NCI-H226 (cell line): ENCODE measurements around the gene CLBA1.

Experiments
- DNase-seq: peaks from one replicate; pipeline ENCODE4 v3.0.0-alpha.2; 2015

The CLBA1 gene

DNA sequence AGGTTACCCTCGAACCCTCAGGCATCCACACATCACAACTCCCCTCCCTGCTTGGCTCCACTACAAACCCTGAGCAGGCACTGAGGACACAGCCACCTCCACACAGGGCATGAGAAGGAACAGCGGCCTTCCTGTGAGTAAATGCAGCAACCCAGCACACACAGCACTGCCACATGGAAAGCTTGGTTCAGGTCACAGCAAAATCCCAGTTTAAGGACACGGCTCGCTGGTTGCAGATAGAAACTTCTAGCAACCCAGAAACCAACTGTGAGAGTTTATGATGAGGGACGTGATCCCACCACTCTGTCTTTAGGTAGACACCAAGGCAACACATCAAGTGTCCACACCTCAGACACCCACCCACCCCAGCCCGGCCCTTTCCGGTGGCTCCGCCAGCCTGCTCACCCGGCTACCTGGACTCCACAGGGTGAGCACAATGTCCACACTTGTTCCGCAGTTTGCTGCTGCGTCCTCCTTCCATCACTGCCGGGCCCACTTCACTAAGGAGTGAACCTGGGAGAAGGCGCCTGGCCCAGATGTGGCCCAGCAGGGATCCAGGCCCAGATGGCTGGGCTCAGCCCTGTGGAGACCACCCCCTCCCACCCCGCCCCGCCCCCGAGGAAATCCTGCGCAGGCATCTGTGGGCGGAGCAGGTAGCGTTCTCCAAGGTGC, 22.1 kb downstream of the CLBA1 start:
- no peak for DNase-seq

DNA sequence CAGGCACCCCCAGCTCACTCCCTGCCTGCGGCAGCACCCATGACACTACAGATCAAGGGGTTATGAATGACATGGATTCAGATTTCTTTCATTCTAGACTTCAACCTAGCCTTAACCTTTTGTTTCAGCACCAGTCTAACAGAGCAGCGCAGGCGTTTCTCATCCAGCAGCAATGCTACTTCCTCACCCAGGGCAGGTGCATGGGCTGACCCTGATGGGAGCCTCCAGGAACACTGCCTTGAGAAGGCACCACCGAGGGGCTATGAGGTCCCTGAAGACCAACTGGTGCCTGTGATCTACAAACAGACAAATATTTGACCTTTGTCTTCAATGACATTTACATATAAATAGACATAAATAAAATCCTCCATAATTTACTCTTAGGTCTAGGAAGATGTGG, 24.5 kb downstream of the CLBA1 start:
- DNase-seq, result no peak

DNA sequence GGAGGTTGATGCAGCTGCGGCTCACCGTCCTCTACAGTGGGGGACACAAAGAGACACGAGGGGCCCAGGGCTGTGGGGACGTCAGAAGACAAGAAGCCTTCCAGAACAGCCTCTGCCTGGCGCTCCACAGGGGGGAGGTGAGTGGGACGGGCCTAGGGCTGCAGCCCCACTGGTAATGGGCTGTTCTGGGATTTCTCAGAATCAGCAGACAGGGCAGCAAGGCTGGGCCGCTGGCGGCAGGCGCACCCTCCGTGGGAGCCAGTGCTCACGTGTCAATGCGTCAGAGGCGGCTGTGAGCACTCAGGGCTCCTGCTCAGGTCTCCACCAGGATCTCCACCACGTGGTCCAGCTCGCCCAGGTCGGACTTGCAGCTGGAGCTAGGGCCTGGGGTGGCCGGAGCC, 25.3 kb downstream of the CLBA1 start:
- no peak for DNase-seq

DNA sequence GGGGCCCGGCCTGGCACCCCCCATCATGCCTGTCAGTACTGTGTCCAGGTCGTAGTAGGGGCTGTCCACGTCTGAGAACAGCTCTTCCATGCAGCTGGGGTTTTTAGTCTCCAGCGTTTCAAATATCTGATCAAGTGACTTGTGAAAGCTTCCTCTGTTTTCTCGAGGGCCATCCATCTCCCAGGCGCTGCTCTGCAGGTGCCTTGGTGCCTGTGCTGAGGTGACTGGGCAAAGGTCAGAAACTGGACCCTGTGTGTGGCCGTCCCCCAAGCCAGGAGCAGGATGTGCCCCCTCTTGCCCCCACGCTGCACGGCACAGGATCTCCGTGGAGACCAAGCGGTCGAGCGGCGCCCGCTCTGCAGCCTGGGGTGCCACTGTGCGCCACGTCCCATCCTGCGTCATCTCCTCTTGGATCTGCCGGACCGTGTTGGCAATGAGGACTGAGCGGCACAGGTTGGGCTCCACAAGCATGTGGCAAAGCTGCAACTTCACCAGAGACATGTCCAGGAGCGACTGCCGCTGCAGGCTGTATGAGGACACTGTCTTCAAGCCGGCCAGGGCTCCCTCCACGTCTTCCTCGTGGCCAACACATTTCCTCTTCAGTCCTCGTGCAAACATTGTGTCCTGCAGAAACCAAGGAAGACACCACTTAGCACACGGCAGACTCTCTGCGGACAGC, 25.9 kb downstream of the CLBA1 start:
- no peak for DNase-seq

DNA sequence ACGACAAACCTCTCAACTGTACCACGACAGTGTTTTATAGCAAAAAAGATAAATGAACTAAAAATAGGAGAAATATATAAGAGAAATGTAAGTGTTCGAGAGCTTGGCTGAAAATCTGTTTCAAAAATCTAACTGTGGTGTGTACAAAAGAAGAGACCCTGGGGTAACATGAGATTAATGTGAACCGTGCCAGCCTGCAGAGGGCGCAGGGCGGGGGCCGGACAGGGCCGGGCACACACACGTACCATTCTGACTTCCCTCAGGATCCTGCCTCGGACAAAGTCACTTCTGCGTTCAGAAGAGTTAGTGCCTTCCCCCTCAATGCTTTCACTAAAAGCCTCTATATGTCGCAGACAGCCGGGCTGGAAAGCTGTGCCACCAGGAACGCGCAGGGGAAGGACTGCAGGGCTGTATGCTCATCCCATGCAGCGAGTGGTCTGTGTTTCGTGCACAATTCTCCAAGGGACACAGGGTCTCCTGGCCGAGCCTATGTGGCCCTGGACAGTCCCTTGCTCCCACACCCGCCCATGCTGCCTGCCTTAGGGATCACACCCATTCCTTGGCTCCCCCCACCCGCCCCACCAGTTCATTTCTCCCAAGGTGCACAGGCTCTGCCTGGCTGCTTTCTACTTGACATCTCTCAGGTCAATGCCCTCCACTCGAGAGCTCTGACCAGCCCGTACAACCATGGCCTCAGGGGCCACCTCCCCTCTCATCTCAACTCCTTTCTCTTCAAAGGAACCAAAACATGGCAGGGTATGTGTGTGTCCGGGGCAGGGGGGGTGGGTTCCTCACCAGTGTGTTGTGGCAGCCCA, 26.8 kb downstream of the CLBA1 start:
- no peak for DNase-seq

DNA sequence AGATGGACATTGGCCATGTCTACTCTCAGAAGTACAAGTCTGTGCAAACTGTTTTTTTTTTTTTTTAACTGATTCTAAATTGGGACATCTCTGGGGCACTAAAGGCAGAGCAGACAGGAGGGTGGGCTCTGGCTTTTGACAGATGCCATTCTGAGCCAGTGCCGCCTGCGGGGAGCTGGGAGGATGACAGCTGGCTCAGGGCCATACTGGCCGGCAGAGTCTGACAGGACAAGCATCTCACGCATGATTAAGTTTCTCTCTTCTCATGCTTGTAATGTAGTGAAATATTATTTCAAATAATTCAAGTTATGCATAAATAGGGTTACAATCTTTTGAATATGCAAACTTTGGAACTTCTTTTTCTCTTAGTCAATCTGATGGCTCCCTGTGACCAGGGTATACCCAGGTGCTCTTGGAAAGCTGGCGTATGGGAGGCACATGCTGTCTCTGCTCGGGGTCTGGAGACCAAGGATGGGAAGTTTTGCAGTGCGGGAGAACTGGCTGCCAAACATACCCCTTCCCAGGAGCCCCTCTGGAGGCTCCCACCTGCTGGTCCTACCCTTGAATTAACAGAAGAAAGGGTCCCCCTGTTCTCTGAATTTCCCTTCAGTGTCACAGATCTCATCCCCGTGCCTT, 27.7 kb downstream of the CLBA1 start:
- DNase-seq, result no peak

DNA sequence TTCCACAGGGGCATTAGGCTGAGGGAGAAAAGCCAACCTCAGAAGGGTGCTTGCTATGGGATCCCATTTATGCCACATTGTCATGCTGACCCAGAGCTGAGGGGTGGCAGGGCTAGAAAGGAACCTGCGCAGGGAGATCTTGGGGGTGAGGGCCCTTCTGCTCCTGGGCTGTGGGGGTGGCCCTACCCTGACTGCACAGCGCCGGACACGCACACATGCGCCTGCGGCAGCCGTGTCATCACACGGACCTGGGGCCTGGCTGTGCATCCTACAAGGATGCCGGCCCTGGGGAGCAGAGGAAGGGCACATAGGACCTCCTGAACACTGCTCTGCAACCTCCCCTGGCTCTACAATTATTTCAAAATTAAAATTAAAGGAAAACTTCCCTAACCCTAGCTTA, 28.4 kb downstream of the CLBA1 start:
- no peak for DNase-seq

DNA sequence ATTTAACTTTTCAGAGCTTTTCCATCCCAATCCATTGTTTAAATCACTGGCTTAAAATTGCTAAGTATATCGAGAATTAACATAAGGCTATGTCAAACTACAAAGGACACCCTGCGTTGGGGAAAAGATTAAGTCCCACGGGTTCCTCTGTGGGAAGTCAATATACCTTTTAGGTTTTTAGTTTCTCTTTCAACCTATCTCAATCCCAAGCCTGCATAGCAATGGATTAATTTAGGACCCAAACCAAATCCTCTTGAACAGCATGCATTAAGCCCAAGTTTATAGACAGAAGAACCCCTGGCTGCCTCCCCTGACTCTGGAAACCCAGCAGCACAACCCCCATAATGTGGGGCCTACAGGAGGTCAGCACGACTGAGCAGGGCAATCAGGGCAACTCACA, 29.0 kb downstream of the CLBA1 start:
- DNase-seq, result no peak

DNA sequence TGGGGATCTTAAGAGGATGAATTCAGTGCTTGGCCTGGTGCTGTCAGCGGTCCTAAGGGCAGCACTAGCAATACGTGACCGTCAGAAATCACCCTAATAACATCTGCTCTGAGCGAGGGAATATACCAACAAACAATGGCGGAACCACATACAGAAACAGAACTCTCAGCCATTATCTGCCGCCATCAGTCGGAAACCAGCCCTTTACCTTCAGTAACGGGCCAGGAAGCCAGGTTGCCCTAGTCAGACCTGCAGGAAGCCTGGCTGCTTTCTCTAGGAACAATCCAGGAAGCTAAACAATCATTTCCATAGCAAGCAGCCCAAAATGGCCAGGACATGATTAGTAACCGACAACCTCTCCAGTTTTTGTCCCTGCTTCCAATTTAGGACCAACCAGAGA, 29.7 kb downstream of the CLBA1 start:
- DNase-seq, result no peak

DNA sequence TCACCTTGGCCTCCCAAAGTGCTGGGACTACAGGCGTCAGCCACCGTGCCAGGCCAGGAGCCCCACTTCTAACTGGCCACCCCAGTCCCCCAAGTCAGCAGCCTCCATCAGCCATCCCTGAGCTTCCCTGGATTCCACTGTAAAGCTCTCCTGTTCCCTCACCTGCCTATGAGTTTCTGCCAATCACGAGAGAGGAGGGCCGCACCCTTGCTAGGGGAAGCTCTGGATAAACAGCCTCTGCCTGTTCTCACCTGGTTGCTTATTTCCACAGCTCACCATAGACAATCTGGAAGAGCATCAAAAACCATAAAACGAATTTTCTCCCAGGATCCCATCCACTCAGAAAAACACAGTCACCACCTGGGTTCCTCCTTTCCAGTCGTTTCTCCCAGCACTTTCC, 30.3 kb downstream of the CLBA1 start:
- DNase-seq, result no peak

DNA sequence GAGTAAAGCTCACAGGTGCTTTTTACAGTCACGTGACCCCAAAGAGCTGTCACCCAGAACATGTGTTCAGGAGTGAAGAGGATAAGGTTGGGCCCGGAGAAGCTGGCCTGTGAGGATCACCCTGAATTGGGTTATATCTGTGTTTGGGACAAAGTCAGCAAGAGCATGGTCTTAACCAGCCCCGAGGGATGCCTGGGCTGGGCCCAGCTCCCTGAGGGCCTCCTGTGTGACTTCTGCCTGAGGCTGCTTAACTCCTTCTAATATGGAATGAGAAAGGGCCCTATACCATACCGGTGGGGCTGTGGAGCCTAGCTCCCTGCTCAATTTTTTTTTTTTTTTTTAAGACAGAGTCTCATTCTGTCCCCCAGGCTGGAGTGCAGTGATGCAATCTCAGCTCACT, 32.8 kb downstream of the CLBA1 start:
- DNase-seq, result no peak

DNA sequence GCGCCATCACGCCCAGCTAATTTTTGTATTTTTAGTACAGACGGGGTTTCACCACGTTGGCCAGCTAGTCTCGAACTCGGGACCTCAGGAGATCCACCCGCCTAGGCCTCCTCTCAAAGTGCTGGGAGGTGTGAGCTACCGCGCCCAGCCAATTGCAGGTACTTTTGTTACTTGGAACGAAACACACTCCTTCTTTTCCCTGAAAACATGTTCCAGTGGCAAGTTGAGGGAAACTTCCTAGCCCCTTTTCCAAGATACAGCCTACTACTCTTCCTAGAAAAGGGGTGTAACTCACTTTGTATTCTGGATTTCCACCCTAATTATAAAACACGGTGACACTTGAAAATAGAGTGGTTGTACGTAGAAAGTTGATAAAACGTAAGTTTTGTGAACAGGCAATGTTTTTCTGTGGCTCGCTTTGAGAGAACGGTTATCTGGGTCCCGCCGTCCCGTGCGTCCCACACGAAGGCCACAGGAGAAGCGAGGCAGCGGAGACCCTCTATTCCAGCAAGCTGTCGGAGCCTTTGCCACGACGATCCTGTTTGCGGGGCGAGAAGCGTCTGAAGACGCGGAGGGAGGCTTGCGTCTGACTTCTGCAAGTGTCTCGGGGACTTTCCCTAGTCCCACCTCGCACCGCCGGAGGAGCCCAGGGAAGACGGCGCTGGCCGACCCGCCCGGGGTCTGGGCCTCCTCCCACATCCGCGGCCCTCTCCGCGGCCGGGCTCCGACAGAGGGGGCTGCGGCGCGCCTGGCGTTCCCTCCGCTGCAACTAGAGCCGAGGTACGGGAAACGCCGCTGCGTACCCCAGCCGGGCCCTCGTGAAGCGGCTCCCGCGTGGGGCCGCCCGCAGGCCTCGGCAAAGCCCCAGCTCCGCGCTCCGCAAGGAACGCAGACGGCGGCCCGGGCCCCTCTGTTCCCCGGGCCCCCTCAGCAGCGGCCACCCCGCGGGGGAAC, 34.5 kb downstream of the CLBA1 start:
- no peak for DNase-seq

DNA sequence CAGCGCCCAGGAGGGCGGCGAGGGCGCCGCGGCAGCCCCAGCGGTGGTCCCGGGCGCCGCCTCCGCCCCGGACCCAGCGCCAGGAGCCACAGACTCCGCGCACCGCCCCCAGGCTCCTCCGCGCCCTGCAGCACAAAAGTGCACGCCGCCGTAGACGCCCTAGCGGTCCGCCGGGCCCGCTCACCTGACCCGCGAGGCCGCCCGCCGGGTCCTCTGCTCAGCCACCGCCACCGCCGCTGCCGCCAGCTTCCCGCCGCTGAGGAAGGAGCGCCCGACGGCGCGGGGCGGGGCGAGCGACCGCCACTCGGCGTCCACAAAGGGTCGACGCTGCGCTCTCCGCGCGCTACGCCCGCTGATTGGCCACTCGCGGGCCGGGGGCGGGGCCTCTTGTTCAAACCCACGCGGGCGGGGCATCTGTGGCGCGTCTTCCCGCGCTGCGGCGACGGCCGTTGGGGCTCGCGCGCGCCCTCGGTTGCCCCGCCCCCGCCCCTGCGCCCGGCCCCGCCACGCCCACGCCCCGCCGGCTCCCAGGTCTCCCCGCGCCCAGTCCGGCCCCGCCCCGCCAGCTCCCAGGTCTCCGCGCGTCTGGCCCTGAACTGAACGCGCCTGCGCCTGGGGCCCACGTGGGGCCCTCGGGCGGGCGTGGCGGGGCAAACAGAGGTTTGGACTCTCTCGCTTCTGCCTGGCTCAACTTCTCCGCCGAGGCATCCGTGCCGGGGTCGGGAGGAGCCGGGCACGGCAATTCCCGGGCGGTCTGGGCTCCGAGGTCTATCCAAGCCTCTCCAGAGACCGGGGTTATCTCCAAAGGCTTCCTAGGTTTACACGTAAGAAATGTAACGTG, 35.4 kb downstream of the CLBA1 start, which contains the start of gene CDCA4:
TSS of gene CDCA4 (minus strand) at position 269 of the 841 bp plus-strand sequence. CDS start 9,154 bp downstream, outside the sequence.
- DNase-seq, result peak; percentile 91

DNA sequence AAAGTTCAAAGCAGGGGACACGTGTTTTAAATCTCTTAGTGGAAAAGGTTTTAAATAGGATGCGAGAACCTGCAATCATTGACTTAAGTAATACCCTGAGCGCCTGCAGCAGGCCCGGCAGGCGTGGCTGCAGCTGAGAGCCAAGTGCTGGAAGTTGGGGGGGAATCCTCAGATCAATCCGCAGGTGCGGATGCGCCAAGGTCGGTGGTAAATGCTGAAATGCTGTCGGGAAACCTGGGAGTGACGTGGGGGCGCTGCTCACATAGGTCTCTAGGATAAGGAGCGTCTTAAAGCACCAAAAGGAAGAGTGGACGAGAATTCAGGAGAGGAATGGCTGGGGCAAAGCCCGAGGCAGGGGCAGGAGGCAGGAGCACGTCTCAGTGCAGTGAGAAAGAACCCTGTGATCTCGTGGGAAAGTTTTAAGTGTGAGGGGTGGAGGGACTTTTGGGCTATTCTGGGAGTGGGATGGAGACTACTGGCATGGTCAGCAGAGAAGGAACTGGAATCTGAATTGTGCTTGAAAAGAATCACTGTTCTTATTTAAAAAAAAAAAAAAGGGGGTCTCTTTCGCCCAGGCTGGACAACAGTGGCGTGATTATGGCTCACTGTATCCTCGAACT, 36.2 kb downstream of the CLBA1 start:
- peak; percentile 26 for DNase-seq

DNA sequence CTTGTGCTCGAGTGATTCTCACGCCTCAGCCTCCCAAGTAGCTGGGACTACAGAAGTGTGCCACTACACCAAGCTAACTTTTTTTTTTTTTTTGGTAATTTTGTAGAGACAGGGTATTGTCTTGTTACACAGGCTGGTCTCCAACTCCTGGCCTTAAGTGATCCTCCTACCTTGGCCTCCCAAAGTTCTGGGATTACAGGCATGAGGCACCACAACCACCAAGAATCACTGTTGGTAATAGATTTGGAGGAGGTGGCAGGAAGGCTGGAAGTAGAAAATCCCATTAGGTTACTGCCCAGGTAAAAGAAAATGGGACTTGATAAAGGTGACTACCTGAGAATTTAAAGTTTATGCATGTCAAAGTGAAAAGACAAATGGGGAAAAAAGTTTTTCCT, 36.7 kb downstream of the CLBA1 start:
- peak; percentile 37 for DNase-seq

DNA sequence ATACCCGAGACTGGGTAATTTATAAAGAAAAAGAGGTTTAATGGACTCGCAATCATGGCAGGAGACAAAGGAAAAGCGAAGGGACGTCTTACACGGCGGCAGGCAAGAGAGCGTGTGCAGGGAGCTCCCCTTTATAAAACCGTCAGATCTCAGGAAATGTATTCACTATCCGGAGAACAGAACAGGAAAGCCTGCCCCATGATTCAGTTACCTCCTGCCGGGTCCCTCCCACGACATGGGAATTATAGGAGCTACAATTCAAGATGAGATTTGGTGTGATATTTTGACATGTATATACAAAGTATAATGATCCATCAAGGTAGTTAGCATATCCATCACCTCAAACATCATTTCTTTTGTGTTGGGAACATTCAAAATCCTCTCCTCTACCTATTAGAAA, 37.6 kb downstream of the CLBA1 start:
- DNase-seq, result peak; percentile 70

DNA sequence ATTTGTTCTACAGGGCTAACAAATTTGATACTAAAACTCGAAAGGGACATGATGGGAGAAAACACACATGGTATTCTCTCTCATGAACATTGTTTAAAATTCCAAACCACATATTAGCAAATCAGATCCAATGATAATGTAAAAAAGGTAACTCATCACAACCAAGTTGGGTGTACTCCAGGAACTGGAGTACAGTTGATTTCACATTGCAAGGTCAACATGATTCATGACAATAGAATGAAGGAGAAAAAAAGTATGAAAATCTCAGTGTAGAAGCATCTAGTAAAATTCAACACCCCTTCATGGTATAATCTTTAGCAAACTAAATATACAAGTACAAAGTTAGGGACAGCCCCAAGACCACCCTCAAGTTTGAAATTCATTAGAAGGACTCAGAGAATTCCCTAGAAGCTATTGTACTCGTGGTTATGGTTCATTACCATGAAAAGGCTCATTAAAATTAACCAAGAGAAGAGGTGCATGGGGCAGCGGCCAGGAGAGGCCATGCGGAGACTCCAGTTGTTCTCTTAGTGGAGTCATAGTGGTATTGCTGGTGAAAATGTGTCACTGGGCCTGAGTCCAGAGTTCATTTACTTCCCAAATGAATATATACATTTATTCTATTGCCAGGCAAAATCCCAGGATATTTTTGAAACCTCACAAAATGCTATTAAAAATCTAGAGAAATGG, 38.3 kb downstream of the CLBA1 start:
- DNase-seq, result peak; percentile 71

DNA sequence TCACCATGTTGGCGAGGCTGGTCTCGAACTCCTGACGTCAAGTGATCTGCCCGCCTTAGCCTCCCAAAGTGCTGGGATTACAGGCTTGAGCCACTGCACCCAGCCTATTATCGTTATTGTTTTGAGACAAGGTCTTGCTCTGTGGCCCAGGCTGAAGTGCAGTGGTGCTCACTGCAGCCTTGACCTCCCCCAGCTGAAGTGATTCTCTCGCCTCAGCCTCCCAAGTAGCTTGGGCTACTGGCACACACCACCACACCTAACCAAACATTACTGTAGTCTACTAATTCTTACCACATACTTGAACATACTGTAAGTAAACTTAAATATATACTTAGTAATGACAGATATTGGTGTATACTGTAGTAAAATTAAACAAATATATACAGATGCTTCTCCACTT, 39.8 kb downstream of the CLBA1 start:
- DNase-seq, result no peak

DNA sequence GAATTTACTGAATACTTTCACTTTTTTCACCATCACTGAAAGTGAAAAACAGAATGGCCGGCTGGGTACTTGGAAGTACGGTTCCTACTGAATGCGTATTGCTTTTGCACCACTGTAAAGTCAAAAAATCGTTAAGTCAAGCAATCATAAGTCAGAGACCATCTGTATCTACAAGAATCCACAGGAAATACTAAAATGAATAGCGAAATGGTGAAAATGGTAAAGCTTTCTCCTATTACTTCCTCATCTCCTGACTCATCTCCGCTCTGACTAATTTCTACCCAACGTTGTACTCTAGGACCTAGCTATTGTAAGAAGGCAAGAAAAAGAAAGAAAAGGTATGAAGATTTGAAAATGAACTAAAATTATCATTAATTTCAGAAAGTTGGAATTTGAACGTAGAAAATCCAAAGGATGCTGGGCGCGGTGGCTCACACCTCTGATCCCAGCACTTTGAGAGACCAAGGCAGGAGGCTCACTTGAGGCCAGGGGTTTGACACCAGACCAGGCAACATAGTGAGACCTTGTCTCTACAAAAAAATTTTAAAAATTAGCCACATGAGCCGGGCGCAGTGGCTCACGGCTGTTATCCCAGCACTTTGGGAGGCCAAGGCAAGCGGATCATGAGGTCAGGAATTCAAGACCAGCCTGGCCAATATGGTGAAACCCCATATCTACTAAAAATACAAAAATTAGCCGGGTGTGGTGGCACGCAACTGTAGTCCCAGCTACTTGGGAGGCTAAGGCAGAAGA, 40.6 kb downstream of the CLBA1 start:
- peak; percentile 56 for DNase-seq
